Measurements from ENCODE around the gene ARHGAP25. TPM values are rescaled to one million over a fixed set of nuclear protein-coding genes. Genes with fewer than 3 reads are reported as not detected.

The ARHGAP25 gene
- polyA plus RNA-seq, 1 donor (not counting 4 experiments of a cell fraction or from before 2014, with no cell fraction given): 25.3 TPM

- H3K79me2 ChIP-seq (ENCODE audit: control insufficient read depth, insufficient read depth, low read length): no peaks in the 10 kb centered on the region
- H3K4me3 ChIP-seq (ENCODE audit: control insufficient read depth in 2 of 3, extremely low read depth in 1 of 3, insufficient read depth in 2 of 3, low read depth in 1 of 3, low read length in 3 of 3): no peak overlapping the region
- no peaks in the 10 kb centered on the region for H3K36me3 ChIP-seq (ENCODE audit: control insufficient read depth in 2 of 2, extremely low read depth in 1 of 2, insufficient read depth in 2 of 2, low read length in 2 of 2)
- TF ChIP-seq CTCF (optimal IDR thresholded peaks at IDR 0.05 in 1 of 3, IDR thresholded peaks at IDR 0.05 in 1 of 3, conservative IDR thresholded peaks at IDR 0.05 in 1 of 3; ENCODE audit: extremely low read depth in 1 of 3, insufficient read depth in 2 of 3, low read length in 3 of 3) (no peak), EZH2 (IDR thresholded peaks at IDR 0.05; ENCODE audit: low read length) (no peak)
- dilution Hi-C loops (cut with MboI; ENCODE audit: extremely low pct_ligation_motif_present, low sequenced_read_pairs): no loop called here
- H3K9me1 ChIP-seq (ENCODE audit: control insufficient read depth, extremely low read depth, insufficient read depth, low read length): peaks cover 2% of the 10 kb centered on the region
- DNase-seq (ENCODE audit: low read depth, low spot score): no peak
- no peaks in the 10 kb centered on the region for H4K20me1 ChIP-seq (ENCODE audit: control insufficient read depth, extremely low read depth, insufficient read depth, low read length)
- FAIRE-seq: no peak
- no peak overlapping the region for H3K27ac ChIP-seq (ENCODE audit: control insufficient read depth, insufficient read depth, low read length)
- no peak overlapping the region for H2AFZ ChIP-seq (ENCODE audit: control insufficient read depth, low read length)
- H3K9ac ChIP-seq (ENCODE audit: control insufficient read depth, extremely low read depth, insufficient read depth, low read length): no peak overlapping the region
- H3K27me3 ChIP-seq (ENCODE audit: control insufficient read depth, extremely low read depth, insufficient read depth, low read length): no peaks in the 10 kb centered on the region
- H3K4me1 ChIP-seq (ENCODE audit: control insufficient read depth, extremely low read depth, insufficient read depth, low read length): peaks cover 23% of the 10 kb centered on the region
- no peak overlapping the region for H3K4me2 ChIP-seq (ENCODE audit: control insufficient read depth, extremely low read depth, insufficient read depth, low read depth, low read length)
- H3K9me3 ChIP-seq (ENCODE audit: control insufficient read depth, low read depth, low read length): no peaks in the 10 kb centered on the region
These were observed 11.4 kb upstream of the ARHGAP25 start for GRCh38 chr2:68723181-68723580.

- Histone ChIP-seq H3K4me1 (ENCODE audit: control insufficient read depth, extremely low read depth, insufficient read depth, low read length) (peaks cover 29% of the 10 kb centered on the region), H3K4me2 (ENCODE audit: control insufficient read depth, extremely low read depth, insufficient read depth, low read depth, low read length) (no peak overlapping the region), H3K27me3 (ENCODE audit: control insufficient read depth, extremely low read depth, insufficient read depth, low read length) (no peaks in the 10 kb centered on the region), H4K20me1 (ENCODE audit: control insufficient read depth, extremely low read depth, insufficient read depth, low read length) (no peaks in the 10 kb centered on the region), H3K9ac (ENCODE audit: control insufficient read depth, extremely low read depth, insufficient read depth, low read length) (no peak overlapping the region), H3K36me3 (ENCODE audit: control insufficient read depth in 2 of 2, extremely low read depth in 1 of 2, insufficient read depth in 2 of 2, low read length in 2 of 2) (no peaks in the 10 kb centered on the region), H2AFZ (ENCODE audit: control insufficient read depth, low read length) (no peak overlapping the region), H3K9me3 (ENCODE audit: control insufficient read depth, low read depth, low read length) (no peaks in the 10 kb centered on the region), H3K4me3 (ENCODE audit: control insufficient read depth in 2 of 3, extremely low read depth in 1 of 3, insufficient read depth in 2 of 3, low read depth in 1 of 3, low read length in 3 of 3) (no peak overlapping the region), H3K9me1 (ENCODE audit: control insufficient read depth, extremely low read depth, insufficient read depth, low read length) (peaks cover 2% of the 10 kb centered on the region), H3K79me2 (ENCODE audit: control insufficient read depth, insufficient read depth, low read length) (no peaks in the 10 kb centered on the region), H3K27ac (ENCODE audit: control insufficient read depth, insufficient read depth, low read length) (no peak overlapping the region)
- DNase-seq (ENCODE audit: low read depth, low spot score) (no peak), FAIRE-seq (no peak)
- dilution Hi-C loops (cut with MboI; ENCODE audit: extremely low pct_ligation_motif_present, low sequenced_read_pairs): no loop called here
- TF ChIP-seq EZH2 (IDR thresholded peaks at IDR 0.05; ENCODE audit: low read length): no peak
- TF ChIP-seq CTCF (optimal IDR thresholded peaks at IDR 0.05 in 1 of 3, IDR thresholded peaks at IDR 0.05 in 1 of 3, conservative IDR thresholded peaks at IDR 0.05 in 1 of 3; ENCODE audit: extremely low read depth in 1 of 3, insufficient read depth in 2 of 3, low read length in 3 of 3): no peak
These were observed 8.5 kb upstream of the ARHGAP25 start for GRCh38 chr2:68726100-68726499.

Data from keratinocyte (primary cell).